Hepatocyte (in vitro differentiated cells): Measurements from ENCODE around the gene APIP.

ENCODE experiments used
- EZH2 ChIP-seq: fragments of 200-600 bp; sonication (generic); IDR thresholded peaks from 2 replicates; pipeline ENCODE4 v1.6.1; 2016; ENCODE audit warnings: antibody characterized with exemption, mild to moderate bottlenecking, borderline replicate concordance
- TF ChIP-seq, protein P1 (sequence below): fragments of 200-600 bp; sonication (generic); IDR thresholded peaks from 2 replicates; pipeline ENCODE4 v1.5.1; 2016; ENCODE audit warnings: antibody characterized with exemption, mild to moderate bottlenecking; ENCODE audit not compliant: poor library complexity

- no peak for TF ChIP-seq EZH2
- TF ChIP-seq, protein P1, sequence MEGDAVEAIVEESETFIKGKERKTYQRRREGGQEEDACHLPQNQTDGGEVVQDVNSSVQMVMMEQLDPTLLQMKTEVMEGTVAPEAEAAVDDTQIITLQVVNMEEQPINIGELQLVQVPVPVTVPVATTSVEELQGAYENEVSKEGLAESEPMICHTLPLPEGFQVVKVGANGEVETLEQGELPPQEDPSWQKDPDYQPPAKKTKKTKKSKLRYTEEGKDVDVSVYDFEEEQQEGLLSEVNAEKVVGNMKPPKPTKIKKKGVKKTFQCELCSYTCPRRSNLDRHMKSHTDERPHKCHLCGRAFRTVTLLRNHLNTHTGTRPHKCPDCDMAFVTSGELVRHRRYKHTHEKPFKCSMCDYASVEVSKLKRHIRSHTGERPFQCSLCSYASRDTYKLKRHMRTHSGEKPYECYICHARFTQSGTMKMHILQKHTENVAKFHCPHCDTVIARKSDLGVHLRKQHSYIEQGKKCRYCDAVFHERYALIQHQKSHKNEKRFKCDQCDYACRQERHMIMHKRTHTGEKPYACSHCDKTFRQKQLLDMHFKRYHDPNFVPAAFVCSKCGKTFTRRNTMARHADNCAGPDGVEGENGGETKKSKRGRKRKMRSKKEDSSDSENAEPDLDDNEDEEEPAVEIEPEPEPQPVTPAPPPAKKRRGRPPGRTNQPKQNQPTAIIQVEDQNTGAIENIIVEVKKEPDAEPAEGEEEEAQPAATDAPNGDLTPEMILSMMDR, result no peak
Observed at GRCh38 chr11:34850334-34850733, 65.8 kb downstream of the APIP start.
